Measurements from ENCODE around the gene CSDE1.

Gene CSDE1

GRCh38 chr1:114740331-114740730, 17.5 kb downstream of the CSDE1 start:
- Histone ChIP-seq H3K9me3 (ENCODE audit: control insufficient read depth, low read length) (no peaks in the 10 kb centered on the region), H3K27me3 (ENCODE audit: control insufficient read depth, insufficient read depth, low read length) (no peaks in the 10 kb centered on the region), H3K79me2 (peaks cover 22% of the 10 kb centered on the region), H3K4me2 (ENCODE audit: low read length) (no peak overlapping the region), H2AFZ (no peak overlapping the region), H3K4me1 (no peaks in the 10 kb centered on the region), H3K27ac (no peak overlapping the region), H3K9ac (no peak overlapping the region), H3K4me3 (ENCODE audit: low read depth, low read length) (no peak overlapping the region), H3K36me3 (ENCODE audit: control insufficient read depth, insufficient read depth, low read length) (no peaks in the 10 kb centered on the region)
- TF ChIP-seq CTCF (IDR thresholded peaks at IDR 0.05): no peak

- H3K27ac ChIP-seq: no peak overlapping the region
Observed at GRCh38 chr1:114737314-114737849, 20.4 kb downstream of the CSDE1 start.

GRCh38 chr1:114735479-114735878, 22.3 kb downstream of the CSDE1 start:
- Histone ChIP-seq H3K36me3 (ENCODE audit: control insufficient read depth, insufficient read depth, low read length) (no peaks in the 10 kb centered on the region), H3K9ac (no peak overlapping the region), H3K9me3 (ENCODE audit: control insufficient read depth, low read length) (no peaks in the 10 kb centered on the region), H3K4me3 (ENCODE audit: low read depth, low read length) (no peak overlapping the region), H3K4me2 (ENCODE audit: low read length) (no peak overlapping the region), H3K4me1 (no peaks in the 10 kb centered on the region), H3K79me2 (peaks cover 2% of the 10 kb centered on the region), H3K27me3 (ENCODE audit: control insufficient read depth, insufficient read depth, low read length) (no peaks in the 10 kb centered on the region), H3K27ac (no peak overlapping the region), H2AFZ (no peak overlapping the region)
- TF ChIP-seq CTCF (IDR thresholded peaks at IDR 0.05): no peak

More at GRCh38 chr1:114737314-114737849, 20.4 kb downstream of the CSDE1 start:
- Histone ChIP-seq H3K27me3 (ENCODE audit: control insufficient read depth, insufficient read depth, low read length) (no peaks in the 10 kb centered on the region), H3K79me2 (peaks cover 12% of the 10 kb centered on the region), H3K9ac (no peak overlapping the region), H3K9me3 (ENCODE audit: control insufficient read depth, low read length) (no peaks in the 10 kb centered on the region), H3K4me3 (ENCODE audit: low read depth, low read length) (no peak overlapping the region), H3K4me1 (no peaks in the 10 kb centered on the region), H2AFZ (no peak overlapping the region), H3K4me2 (ENCODE audit: low read length) (no peak overlapping the region), H3K36me3 (ENCODE audit: control insufficient read depth, insufficient read depth, low read length) (no peaks in the 10 kb centered on the region)
- TF ChIP-seq CTCF (IDR thresholded peaks at IDR 0.05): no peak

GRCh38 chr1:114729782-114730181, 28.0 kb downstream of the CSDE1 start:
- no peak overlapping the region for H2AFZ ChIP-seq
- no peak overlapping the region for H3K4me3 ChIP-seq (ENCODE audit: low read depth, low read length)
- no peaks in the 10 kb centered on the region for H3K79me2 ChIP-seq
- H3K27me3 ChIP-seq (ENCODE audit: control insufficient read depth, insufficient read depth, low read length): no peaks in the 10 kb centered on the region
- no peak overlapping the region for H3K27ac ChIP-seq
- H3K4me1 ChIP-seq: no peaks in the 10 kb centered on the region
- no peaks in the 10 kb centered on the region for H3K36me3 ChIP-seq (ENCODE audit: control insufficient read depth, insufficient read depth, low read length)
- no peaks in the 10 kb centered on the region for H3K9me3 ChIP-seq (ENCODE audit: control insufficient read depth, low read length)
- no peak overlapping the region for H3K9ac ChIP-seq
- H3K4me2 ChIP-seq (ENCODE audit: low read length): no peak overlapping the region
- TF ChIP-seq CTCF (IDR thresholded peaks at IDR 0.05): no peak

GRCh38 chr1:114728553-114728952, 29.2 kb downstream of the CSDE1 start:
- no peak overlapping the region for H3K27ac ChIP-seq
- H3K27me3 ChIP-seq (ENCODE audit: control insufficient read depth, insufficient read depth, low read length): no peaks in the 10 kb centered on the region
- no peak overlapping the region for H3K4me2 ChIP-seq (ENCODE audit: low read length)
- no peaks in the 10 kb centered on the region for H3K4me1 ChIP-seq
- no peak overlapping the region for H2AFZ ChIP-seq
- H3K9ac ChIP-seq: no peak overlapping the region
- H3K4me3 ChIP-seq (ENCODE audit: low read depth, low read length): no peak overlapping the region
- no peaks in the 10 kb centered on the region for H3K79me2 ChIP-seq
- no peaks in the 10 kb centered on the region for H3K9me3 ChIP-seq (ENCODE audit: control insufficient read depth, low read length)
- no peak for TF ChIP-seq CTCF (IDR thresholded peaks at IDR 0.05)
- no peaks in the 10 kb centered on the region for H3K36me3 ChIP-seq (ENCODE audit: control insufficient read depth, insufficient read depth, low read length)
